HG02798 (cell line): ENCODE data around the gene POU2F3.
"Not testable (repeated sequence)": the region's sequence is repeated elsewhere in the genome, so short reads cannot be mapped to it uniquely, and the experiment has no call there.

Source experiments
- ATAC-seq: cut with Tn5 transposase; IDR thresholded peaks from one replicate; pipeline ENCODE4 v1.9.1; 2021; ENCODE audit warnings: mild to moderate bottlenecking; ENCODE audit not compliant: unreplicated experiment, poor library complexity

Gene POU2F3

DNA sequence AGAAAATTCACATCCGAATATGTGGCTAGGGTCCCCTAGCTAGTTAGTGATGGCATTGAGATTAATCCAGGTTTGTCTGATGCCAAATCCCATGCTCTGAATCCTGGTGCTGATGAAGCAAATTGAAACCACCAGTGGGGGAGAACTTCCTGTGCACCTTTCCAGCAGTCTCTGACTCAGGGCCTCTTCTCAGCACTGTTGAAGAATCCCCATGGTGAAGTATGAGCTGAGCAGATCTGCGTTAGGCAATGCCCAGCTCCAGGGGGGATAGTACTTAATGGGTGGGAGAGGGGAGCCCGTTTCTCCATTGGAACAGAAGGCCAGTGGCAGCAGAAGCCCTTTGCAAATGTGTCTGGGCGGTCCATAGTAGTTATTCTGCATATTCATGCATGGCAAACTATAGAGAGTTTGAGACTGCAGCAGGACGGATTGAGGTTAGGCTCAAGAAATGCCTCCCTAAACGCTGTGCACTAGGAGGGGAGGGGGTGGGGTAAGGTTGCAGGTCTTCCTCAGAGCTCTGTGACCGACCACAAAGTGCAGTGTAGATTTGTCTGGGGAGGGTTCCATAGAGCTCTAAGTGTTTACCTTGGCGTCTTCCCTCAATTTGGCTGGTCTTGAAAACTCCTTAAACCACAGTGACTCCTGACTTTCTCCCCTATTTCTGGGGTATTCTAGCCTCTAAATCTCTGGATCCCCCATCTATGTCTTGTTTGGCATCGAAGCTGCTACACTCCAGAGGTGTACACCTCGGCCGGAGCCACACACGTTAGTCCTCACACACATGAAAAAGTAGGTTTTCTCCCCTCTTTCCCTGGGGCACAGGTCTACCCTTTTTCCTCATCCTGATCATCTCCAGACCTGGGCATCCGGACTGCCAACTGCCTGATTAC lies 4.8 kb downstream of the POU2F3 start:
- ATAC-seq, result no peak

DNA sequence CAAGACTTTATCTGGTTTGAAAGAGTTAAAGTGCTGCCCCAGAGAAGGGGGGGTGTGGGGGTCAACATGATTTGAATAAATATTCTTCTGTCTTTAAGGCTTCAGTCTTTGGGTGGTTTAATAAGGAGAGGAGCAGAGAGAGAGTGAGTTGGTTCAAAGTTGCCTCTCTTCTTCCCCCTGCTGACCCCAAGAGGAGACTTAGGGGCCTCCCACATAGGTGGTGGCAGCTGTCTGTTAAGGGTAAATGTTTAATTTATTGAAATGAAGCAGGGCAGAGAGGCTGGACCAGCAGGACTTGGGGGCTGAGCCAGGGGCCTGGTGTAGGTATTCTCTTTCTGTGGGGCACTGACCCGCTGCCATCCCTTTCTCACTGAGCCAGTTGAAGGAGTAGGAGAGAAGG lies 5.5 kb downstream of the POU2F3 start:
- ATAC-seq, result no peak

DNA sequence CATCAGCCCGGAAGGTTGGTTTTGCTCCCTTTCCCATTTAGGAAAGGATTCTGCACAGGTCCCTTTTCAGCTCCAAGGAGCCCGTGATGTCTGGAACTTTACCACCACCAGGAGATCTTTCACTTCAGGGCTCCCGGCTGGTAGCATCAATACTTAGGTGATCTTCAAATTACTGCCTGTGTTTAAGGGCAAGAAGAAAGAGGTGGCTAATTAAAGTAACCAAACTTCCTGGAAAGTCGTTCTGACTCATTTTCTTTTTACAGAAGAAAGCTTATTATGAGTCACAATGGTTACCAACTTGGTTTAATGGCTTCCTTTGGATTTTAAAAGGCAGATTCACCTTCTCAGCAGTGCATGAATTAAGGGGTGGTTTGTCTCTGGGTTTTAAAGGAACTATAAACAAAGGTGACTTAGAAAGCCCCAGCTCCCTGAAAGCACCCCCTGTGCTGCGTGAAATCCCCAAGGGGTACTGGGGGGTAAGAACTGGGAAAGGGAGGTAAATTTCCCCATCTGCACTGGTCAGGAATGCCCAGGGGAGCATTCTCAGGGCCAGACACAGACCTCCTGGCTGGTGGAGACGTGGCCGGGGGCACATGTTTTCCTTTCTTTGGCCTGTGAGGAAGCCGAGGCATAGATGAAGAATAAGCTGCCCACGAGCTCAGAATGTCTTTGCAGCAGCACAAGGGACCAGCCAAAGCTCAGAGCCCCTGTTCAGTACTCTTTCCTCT lies 8.8 kb downstream of the POU2F3 start:
- ATAC-seq, result peak; percentile 60

DNA sequence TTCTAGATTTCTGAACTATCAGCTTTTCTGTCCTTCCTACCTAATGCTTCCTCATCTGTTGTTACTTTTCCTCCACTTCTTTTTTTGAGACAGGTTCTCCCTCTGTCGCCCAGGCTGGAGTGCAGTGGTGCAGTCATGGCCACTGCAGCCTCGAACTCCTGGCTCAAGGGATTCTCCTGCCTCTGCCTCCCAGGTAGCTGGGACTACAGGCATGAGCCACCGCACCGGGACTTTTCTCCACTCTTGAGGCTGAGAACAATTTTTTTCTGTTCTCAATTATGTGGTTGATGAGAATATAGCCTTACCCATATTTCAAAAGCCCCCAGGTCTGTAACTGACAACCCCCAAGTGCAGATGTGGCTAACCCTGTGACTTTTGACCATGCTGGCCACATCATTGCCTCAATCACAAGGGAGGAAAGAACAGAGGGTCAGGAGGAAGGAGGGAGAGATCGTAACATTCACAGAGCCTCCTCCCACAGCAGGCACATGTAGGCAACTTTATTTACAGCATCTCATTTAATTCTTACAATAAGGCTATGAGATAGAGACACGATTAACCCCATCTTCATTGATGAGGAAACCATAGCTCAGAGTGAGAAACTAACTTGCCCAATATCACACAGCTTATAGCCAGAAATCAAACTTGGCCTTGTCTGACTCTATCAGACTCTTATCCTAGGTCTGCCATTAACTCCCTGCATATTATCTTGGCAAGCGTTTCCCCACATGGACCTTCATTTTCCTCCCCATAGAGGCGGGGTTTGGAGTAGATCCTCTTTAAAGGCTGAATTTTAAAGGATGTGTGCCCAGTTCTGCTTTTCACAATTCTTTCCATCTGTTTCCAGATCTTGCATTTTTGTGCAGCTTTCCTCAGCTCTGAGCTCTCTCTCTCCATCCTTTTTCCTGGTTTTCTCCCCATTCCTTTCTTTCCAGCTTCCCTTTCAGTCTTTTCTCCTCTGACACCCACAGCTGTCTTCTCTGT lies 9.6 kb downstream of the POU2F3 start:
- ATAC-seq, result peak; percentile 17

DNA sequence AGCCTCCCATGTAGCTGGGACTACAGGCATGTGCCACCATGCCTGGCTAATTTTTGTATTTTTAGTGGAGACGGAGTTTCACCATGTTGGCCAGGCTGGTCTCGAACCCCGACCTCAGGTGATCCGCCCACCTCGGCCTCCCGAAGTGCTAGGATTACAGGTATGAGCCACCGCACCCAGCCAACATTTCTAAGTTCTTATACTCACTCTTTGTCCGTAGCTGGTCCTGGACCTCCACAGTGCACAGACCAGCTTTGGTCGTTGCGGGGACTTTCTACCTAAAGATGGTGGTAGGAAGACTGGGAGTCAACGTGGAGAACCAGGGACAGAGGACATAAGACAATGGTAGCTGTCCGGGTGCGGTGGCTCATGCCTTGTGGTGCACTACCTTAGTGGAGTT lies 13.4 kb downstream of the POU2F3 start:
- ATAC-seq, result not testable (repeated sequence)

DNA sequence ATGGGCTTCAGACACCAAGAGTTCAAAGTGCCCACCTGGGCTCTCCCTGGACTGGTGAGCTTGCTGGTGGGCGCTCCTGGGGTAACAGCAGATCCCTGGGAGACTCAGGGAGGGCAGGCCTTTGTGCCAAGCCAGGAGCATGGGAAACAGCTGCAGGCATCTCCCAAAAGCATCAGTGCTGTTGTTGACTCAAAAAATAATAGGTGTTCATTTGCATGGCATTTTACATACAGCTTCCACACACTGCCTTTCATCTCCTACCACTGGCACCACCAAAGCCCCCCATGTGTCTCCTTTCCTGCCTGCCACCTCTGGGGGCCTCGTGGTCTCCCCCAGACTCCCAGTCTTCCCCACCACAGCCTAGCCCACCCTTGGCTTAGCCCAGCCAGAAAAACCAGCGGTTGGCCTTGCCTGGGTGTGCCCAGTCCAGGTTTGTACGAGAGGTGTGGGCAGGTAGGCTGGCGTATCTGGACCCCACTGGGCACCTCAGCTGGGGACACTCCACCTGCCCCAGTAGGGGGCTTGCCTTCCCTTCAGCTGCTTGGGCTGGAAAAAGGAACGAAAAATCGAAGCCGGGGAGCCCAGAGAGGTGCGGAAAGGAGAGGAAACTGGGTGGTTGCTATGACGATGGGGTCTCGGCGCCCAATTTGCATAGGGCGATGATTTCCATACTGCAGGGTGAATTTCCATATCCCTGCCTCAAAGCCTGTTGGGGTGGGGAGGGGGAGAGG lies 15.0 kb downstream of the POU2F3 start:
- ATAC-seq, result no peak

DNA sequence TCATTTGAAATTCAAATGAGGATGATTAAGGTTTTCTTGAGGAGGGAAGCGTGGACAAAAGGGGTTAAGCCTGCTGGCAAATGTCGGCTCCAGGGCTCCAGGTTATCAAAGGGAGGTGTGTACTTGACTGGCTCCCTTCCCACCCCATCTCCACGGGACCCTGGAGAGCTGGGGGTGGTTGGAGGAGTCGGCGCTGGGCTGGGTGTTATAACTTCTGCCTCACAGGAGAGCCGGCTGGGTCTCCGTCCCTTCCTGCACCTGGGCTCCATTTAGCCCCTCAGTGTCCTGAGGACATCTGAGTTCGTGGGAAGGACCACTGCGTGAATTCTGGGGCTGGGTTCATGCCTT lies 15.6 kb downstream of the POU2F3 start:
- ATAC-seq, result no peak

DNA sequence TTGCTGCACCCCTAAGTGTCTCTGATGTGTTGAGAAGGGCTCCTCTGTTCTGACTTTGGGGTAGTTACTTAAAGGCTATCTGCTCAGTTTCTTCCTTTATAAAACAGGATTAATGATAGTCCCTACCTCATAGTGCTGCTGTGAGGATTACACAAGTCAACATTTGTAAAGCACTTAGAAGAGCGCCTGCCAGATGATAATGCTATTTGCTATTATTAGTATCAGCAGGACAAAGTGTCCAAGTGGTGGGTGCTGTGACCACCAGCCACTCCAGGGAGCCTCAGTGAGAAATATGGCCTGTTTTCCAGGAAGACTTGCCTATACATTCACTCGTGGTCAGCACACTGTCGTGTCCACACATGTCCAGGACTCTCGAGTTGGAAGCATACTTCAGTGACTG lies 16.2 kb downstream of the POU2F3 start:
- no peak for ATAC-seq

DNA sequence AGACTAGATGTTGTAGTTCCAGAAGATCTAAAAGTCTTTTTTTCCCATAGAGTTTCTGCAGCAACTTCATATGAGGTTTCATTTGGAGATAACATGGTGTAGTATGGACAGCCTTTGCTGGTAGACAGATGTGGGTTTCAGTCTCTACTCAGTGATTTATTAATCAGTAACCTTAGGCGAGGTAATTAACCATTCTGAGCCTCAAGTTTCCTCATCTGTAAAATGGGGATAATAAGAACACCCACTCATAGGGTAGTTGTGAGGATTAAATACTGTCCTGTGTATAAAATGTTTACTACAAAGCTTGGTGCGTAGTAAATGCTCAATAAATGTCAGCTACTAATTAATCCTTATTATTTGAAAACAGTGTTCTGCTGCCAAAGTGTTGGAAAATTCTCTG lies 16.8 kb downstream of the POU2F3 start:
- ATAC-seq, result no peak

DNA sequence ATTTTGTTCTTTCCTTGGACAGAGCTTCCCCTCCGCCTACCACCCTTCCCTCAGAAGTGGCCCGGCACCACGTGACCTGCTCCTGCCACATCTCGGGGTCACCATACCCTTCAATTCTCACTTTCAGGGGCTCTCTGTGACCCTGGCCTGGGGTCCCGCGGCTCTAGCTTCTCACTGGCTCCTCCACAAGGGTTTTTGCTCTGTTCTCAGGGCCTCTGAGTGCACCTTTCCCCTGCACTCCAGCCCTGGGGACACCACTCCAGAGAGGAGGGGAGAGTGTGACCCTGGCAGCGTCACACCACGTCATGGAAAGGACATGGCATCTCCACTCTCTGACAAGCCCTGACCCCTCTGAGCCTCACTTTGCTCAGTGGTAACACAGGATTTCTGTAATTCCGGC lies 17.4 kb downstream of the POU2F3 start:
- ATAC-seq, result no peak

DNA sequence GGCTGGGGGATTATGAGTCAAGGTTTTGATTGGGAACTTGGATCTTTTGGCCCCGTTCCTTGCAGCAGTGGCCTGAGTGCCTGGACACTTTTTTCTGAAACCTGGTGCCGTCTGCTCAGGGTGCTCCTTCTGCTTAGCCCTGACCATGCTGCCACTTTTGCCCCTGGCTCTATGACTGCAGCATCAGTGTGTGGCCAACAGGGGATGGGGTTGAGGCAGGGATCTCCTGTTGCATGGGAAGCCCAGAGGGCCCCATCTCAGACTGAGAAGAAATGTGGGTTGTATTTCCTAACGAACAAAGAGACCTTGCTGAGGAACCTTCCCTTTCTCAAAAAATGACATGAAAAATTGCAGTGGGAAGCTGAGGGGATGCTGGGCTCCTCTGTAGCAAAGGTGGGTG lies 18.7 kb downstream of the POU2F3 start:
- no peak for ATAC-seq

DNA sequence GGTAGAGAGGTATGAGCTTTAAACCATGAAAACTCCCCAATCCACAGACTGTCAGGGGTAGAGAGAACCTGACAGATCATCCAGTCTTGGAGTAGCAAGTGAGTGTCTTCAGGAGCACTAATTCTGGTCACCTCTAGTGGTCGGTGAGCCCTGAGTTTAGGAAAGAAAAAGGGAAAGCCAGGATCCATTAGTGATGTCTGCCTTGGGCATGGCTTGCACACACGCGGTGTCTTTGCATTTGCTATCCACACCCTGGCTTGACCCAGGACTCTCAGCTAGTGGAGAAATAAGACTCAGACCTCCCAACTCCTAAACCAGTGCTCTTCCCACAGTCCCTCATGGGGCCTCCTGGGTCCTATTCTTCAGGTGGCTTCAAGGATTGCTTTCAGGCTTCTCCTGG lies 19.3 kb downstream of the POU2F3 start:
- ATAC-seq, result no peak

DNA sequence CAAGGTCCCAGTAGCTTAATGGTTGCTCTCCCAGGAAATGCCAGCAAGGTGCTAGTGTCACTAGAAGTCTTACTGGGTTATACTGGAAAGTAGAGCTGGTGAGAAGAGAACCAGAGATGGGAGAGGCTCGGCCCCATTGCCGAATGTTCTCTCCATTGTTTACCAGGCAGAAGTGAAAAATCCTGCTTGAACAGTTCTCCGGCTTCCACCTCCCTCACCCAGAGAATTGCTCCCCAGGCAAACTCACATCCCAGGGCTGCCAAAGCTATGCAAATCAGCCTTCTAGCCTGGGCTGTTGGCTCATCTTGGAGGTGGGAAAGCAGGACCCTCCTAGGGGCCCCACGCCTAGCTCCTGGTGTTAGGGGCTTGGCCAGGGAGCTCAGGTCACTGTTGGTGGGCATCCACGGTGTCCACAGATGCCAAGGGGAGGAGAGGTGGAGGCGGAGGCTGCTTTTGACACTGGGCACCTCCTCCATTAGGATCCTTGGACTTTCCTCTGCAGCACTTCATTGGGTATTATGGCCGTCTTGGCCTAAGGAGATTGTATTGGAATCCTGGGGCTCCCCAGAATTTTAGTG lies 20.1 kb downstream of the POU2F3 start:
- no peak for ATAC-seq

DNA sequence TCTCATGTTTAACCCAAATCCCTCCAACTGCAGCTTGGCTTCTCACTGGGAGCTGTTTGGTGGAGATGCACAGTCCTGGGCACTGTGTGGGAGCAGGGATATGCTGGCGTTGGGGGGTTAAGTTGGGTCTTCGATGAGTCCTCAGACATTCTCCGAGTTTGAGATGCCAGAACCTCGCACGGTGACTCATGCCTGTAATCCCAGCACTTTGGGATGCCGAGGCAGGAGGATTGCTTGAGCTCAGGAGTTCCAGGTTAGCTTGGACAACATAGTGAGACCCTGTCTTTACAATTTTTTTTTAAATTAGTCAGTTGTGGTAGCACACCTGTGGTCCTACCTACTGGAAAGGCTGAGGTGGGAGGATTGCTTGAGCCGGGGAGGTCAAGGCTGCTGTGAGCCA lies 20.7 kb downstream of the POU2F3 start:
- ATAC-seq, result no peak

DNA sequence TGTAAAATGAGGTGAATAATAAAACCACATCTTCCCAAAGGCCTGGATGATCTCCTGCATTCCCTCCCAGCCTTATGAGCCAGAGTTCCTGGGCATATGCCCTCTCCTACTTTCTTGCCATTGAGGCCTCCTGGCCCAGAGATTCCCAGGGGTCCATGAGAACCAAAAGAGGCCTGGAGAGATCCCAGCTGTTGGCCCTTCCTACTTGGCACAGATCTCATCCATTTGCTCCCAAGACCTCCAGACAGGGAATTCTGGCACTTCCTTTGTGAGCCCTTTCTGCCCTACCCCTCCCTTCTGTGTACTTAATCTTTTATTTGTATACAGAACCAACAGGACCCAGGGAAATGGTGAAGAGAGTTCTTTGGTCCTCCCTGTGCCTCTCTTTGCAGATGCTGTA lies 21.4 kb downstream of the POU2F3 start:
- ATAC-seq, result no peak

DNA sequence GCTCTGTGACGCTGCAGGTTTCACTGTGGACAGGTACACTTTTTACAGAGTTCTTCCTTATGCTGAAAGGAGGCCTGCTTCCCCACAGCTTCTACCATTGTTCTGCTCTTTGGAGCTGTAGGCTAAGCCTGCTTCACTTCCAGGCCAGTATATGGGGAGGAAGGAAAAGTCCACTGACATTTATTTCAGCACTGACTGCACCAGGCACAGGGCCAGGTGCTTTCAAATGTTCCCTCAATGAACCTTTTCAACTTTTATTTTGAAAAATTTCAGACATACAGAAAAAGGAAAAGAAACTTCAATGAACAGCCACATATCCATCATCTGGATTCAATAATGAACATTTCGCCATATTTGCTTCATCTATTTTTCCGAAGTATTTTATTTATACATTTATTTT lies 22.0 kb downstream of the POU2F3 start:
- no peak for ATAC-seq

DNA sequence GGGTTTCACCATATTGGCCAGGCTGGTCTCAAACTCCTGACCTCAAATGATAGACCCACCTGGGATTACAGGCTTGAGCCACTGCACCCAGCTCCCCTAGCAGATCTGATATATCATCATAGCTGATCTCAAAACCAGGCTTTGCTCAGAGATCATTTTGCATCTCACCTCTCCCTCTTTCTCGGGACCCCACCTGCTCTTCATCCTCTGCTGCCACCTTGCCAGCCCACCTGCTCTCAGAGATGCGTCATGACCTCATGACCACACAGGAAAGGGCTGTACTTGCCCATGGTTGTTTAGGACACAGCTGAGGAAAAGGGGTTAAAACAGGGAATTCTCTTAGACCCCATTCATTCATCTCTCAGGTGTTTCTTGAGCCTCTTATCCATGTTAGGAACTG lies 27.4 kb downstream of the POU2F3 start:
- no peak for ATAC-seq

DNA sequence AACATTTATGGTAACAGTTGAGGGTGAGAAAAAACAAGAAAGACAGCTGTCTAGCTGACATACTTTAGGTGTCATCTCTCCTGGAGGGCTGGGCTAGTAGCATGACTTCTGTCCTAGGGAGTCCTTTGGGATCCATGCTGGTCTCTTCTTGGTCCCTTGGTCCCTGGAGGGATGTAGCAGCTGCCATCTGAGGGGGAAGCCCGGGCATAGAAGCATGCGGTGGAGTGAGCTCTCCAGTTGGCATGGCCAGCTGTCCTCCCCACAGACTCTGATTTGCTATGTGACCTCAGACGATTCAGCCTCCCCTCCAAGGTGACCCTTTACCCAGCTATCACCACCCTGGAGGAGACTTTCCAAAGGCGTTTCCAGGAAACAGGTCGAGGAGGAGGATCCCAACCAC lies 28.7 kb downstream of the POU2F3 start:
- no peak for ATAC-seq

DNA sequence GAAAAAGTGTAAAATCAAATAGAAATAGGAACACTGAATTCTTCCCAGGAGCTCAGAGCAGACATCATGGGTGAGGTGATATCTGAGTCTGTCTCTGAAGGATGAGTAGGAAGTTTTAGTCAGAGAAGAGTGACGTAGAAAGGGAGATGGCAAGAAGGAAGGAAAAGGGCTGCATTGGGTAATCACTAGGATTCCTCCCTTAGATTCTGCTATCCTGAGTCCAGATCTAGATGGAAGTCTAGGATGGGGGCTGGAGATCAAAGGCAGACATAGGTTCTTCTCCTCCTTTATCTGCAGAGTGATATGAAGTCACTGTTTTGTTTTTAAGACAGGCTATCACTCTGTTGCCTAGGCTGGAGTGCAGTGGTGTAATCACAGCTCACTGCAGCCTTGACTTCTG lies 30.4 kb downstream of the POU2F3 start:
- no peak for ATAC-seq

DNA sequence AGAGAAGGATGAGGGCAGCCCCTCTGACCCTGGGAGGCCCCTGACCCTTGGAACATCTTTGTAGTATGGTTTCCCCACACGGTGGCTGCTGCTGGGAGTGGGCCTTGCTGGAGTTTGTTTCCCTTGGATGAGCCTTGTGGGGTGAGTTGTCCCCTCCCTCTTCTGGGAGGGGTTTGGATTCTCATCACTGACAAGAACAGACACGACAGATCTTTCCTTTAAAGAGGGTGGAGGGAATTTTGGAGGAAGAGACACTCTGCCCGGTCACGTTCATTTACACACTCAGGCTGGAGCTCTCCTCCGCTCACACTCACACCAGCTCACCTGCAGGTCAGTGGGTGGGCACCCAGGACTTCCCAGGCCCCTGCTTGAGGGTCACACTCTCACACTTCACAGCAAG lies 31.7 kb downstream of the POU2F3 start:
- no peak for ATAC-seq
